Measurements from ENCODE around the gene EIF2AK3. TPM values are rescaled to one million over a fixed set of nuclear protein-coding genes. Genes with fewer than 3 reads are reported as not detected.

Gene EIF2AK3
- total RNA-seq, 2 experiments from 2014 or later: 14.2 to 15.5 TPM

DNA sequence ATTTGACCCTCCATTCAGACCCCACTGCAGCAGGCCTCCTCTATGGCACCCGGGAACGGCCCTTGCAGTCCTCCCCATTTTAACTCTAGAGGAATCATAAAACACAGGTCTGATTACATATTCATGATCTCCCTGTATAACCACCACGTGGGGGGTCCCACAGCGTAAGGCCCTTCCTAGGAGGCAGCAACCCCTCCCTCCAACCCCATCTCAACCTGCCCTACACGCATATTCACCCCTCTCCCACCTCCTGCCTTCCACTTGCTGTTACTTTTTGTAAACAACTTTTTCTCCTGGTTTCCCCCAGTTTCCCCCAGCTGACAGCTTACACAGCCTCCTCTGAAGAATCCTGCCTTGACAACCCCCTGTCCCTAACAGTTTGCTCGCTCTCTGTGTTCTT is 89.6 kb downstream of the EIF2AK3 start:
- DNase-seq: no peak
- no peaks in the 10 kb centered on the region for H3K4me1 Mint-ChIP-seq (ENCODE audit: low read depth)
- ChIA-PET POLR2A (no interaction called here), CTCF (no interaction called here)
- H3K27ac Mint-ChIP-seq: no peak overlapping the region
- intact Hi-C loops (cut with micrococcal nuclease): no loop called here
- peaks cover 4% of the 10 kb centered on the region for H3K9me3 Mint-ChIP-seq
- no peak overlapping the region for H3K4me3 Mint-ChIP-seq
- no peaks in the 10 kb centered on the region for H3K36me3 Mint-ChIP-seq
- H3K27me3 Mint-ChIP-seq: peaks cover 10% of the 10 kb centered on the region

DNA sequence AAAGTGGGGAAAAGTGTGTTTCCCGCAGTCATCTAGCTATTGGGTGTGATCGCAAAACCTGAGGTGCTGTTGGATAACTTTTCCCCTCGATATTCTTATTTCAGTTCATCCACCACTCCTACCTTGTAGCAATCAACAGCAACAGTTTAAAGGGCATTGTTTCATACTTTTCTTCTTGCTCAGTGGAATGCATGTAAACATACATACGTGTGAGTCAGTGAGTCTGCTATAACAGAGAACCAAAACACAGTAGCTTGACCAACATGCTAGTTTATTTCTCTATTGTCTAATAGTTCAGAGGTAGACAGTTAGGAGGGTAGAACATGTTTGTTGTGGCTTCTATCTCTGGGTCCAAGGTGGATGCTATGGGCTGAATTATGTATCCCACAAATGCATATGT is 97.2 kb downstream of the EIF2AK3 start:
- Mint-ChIP-seq H3K36me3 (no peaks in the 10 kb centered on the region), H3K27me3 (peaks cover 5% of the 10 kb centered on the region), H3K9me3 (no peaks in the 10 kb centered on the region), H3K4me1 (ENCODE audit: low read depth) (no peaks in the 10 kb centered on the region), H3K4me3 (no peak overlapping the region), H3K27ac (no peak overlapping the region)
- intact Hi-C loops (cut with micrococcal nuclease): no loop called here
- POLR2A ChIA-PET: no interaction called here
- no peak for DNase-seq
- CTCF ChIA-PET: no interaction called here

DNA sequence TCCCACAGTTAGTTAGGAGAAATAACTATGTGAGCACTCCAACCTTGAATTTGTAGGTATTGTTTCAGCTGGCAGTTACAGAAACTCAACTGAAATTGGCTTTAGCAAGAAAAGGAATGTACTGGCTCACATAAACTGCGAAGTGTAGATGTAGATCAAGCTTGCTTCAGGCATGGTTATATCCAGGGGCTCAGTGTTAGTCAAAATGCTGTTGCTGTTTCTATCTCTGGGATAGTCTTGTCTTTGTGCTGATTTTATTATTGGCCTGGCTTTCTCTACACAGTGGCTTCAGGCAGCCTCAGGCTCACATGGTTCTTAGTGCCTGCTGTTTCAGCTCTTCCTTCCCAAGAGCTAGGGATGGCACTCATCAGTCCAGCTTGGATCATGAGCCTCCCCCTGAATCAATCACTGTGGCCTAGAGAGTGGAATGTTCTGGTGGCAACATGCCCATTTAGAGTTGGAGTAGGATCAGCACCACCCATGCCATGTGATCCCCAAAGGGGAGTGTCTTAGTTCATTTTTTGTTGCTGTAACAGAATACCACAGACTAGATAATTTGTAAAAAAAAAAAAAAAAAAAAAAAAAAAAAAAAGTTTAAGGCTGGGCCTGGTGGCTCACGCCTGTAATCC is 105.7 kb downstream of the EIF2AK3 start:
- no peak overlapping the region for H3K4me3 Mint-ChIP-seq
- no peak overlapping the region for H3K27ac Mint-ChIP-seq

DNA sequence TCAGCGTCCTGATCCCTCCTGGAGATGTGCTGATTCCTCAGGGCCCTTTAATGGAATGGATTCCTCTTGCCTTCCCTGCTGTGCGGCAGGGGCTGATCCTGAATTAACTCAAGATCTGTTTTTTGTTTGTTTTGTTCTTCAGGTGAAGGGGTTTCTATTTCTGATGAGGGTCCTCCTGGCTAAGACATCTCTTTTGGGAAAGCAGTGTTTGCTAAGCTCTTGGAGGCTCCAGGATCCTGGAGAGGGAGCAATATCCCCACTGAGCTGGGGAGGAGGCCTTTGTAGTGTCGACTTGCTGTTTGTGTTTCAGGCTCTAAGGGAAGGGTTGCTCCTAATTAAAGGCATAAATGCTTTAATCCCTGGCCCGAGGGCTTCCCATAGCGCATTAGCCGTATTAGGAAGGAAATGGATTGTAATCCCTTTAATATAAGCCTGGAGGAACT is 109.5 kb downstream of the EIF2AK3 start:
- Mint-ChIP-seq H3K36me3 (no peaks in the 10 kb centered on the region), H3K9me3 (no peaks in the 10 kb centered on the region), H3K27ac (no peak overlapping the region), H3K4me3 (no peak overlapping the region), H3K4me1 (ENCODE audit: low read depth) (no peaks in the 10 kb centered on the region), H3K27me3 (peaks cover 17% of the 10 kb centered on the region)
- DNase-seq: no peak
- intact Hi-C loops (cut with micrococcal nuclease): no loop called here
- CTCF ChIA-PET: no interaction called here
- POLR2A ChIA-PET: no interaction called here

More for the DNA sequence above, 105.7 kb downstream of the EIF2AK3 start:
- no peaks in the 10 kb centered on the region for H3K4me1 Mint-ChIP-seq (ENCODE audit: low read depth)
- POLR2A ChIA-PET: no interaction called here
- DNase-seq: no peak
- H3K27me3 Mint-ChIP-seq: peaks cover 13% of the 10 kb centered on the region
- no peaks in the 10 kb centered on the region for H3K9me3 Mint-ChIP-seq
- intact Hi-C loops (cut with micrococcal nuclease): no loop called here
- CTCF ChIA-PET: no interaction called here
- H3K36me3 Mint-ChIP-seq: no peaks in the 10 kb centered on the region

Other genes with a start within 250 kb of the EIF2AK3 start
- not detected for gene FOXI3, start 174.8 kb downstream of the EIF2AK3 start, total RNA-seq
- gene RPIA, start 64.2 kb upstream of the EIF2AK3 start, total RNA-seq: 10 to 100 TPM; 50.7 to 52.7 TPM